H9 (cell line): ENCODE data around the gene MTURN. TPM values are rescaled to one million over a fixed set of nuclear protein-coding genes. Genes with fewer than 3 reads are reported as not detected.

Experiments
- DNase-seq: peaks from one replicate; pipeline ENCODE4 v3.0.0-alpha.2; 2017
- H2AFZ ChIP-seq: one replicate; pipeline ENCODE4 v1.6.1; 2013; ENCODE audit warnings: mild to moderate bottlenecking, low read length, control low read depth, moderate library complexity
- H2AK5ac ChIP-seq: 2 replicates; pipeline ENCODE4 v1.6.1; 2013; ENCODE audit warnings: low read length, control low read depth, mixed read lengths; ENCODE audit not compliant: insufficient read length
- H2BK120ac ChIP-seq: one replicate; pipeline ENCODE4 v1.6.1; 2013; ENCODE audit warnings: low read depth, mild to moderate bottlenecking, low read length, control low read depth, inconsistent platforms; ENCODE audit not compliant: poor library complexity, severe bottlenecking
- H2BK12ac ChIP-seq: 2 replicates; pipeline ENCODE4 v1.6.1; 2013; ENCODE audit warnings: low read length, control low read depth, mixed read lengths, low read depth; ENCODE audit not compliant: insufficient read length
- H2BK15ac ChIP-seq: 2 replicates; pipeline ENCODE4 v1.6.1; 2013; ENCODE audit warnings: low read depth, low read length, control low read depth
- H2BK20ac ChIP-seq: one replicate; pipeline ENCODE4 v1.6.1; 2013; ENCODE audit warnings: low read depth, mild to moderate bottlenecking, low read length, control low read depth, inconsistent platforms; ENCODE audit not compliant: poor library complexity, severe bottlenecking
- H2BK5ac ChIP-seq: 2 replicates; pipeline ENCODE4 v1.6.1; 2013; ENCODE audit warnings: low read length, control low read depth, mixed read lengths; ENCODE audit not compliant: insufficient read length
- H3K14ac ChIP-seq: 2 replicates; pipeline ENCODE4 v1.6.1; 2013; ENCODE audit warnings: low read length, control low read depth; ENCODE audit not compliant: insufficient read depth
- H3K18ac ChIP-seq: 2 replicates; pipeline ENCODE4 v1.6.1; 2013; ENCODE audit warnings: low read depth, mild to moderate bottlenecking, mixed read lengths, low read length, control low read depth; ENCODE audit not compliant: insufficient read length
- H3K23ac ChIP-seq: 2 replicates; pipeline ENCODE4 v1.6.1; 2013; ENCODE audit warnings: low read length, control low read depth, mixed read lengths, low read depth; ENCODE audit not compliant: insufficient read length
- H3K23me2 ChIP-seq: 2 replicates; pipeline ENCODE4 v1.6.1; 2013; ENCODE audit warnings: low read depth, mild to moderate bottlenecking, mixed read lengths, low read length, control low read depth; ENCODE audit not compliant: insufficient read length, poor library complexity, severe bottlenecking
- H3K27ac ChIP-seq: 2 replicates; pipeline ENCODE4 v1.5.1; 2013; ENCODE audit warnings: low read length, control low read depth, mixed read lengths, low read depth; ENCODE audit not compliant: insufficient read length
- H3K27me3 ChIP-seq: 2 replicates; pipeline ENCODE4 v1.6.1; 2013; ENCODE audit warnings: low read length, control low read depth, inconsistent platforms; ENCODE audit not compliant: insufficient read depth
- H3K4ac ChIP-seq: 2 replicates; pipeline ENCODE4 v1.6.1; 2013; ENCODE audit warnings: low read depth, mild to moderate bottlenecking, control low read depth, inconsistent platforms, low read length, moderate library complexity
- H3K4me1 ChIP-seq: 2 replicates; pipeline ENCODE4 v1.6.1; 2013; ENCODE audit warnings: low read length, control low read depth, inconsistent platforms; ENCODE audit not compliant: insufficient read depth
- H3K4me2 ChIP-seq: 2 replicates; pipeline ENCODE4 v1.6.1; 2013; ENCODE audit warnings: low read length, control low read depth, mixed read lengths; ENCODE audit not compliant: insufficient read length, insufficient read depth
- H3K56ac ChIP-seq: 2 replicates; pipeline ENCODE4 v1.6.1; 2013; ENCODE audit warnings: low read depth, mild to moderate bottlenecking, mixed read lengths, low read length, control low read depth; ENCODE audit not compliant: insufficient read length
- H3K79me1 ChIP-seq: 2 replicates; pipeline ENCODE4 v1.6.1; 2013; ENCODE audit warnings: low read depth, mild to moderate bottlenecking, moderate library complexity, low read length, control low read depth, inconsistent platforms; ENCODE audit not compliant: insufficient read depth, poor library complexity, severe bottlenecking
- H3K79me2 ChIP-seq: 2 replicates; pipeline ENCODE4 v1.6.1; 2013; ENCODE audit warnings: low read length, control low read depth, inconsistent platforms; ENCODE audit not compliant: insufficient read depth
- H3K9ac ChIP-seq: 2 replicates; pipeline ENCODE4 v1.6.1; 2013; ENCODE audit warnings: low read length, control low read depth, mixed read lengths; ENCODE audit not compliant: insufficient read length; ENCODE audit errors: extremely low read depth
- H3K9me3 ChIP-seq: one replicate; pipeline ENCODE4 v1.6.1; 2013; ENCODE audit warnings: low read depth, low read length, inconsistent platforms; ENCODE audit not compliant: control insufficient read depth
- H3T11ph ChIP-seq: one replicate; pipeline ENCODE4 v1.6.1; 2013; ENCODE audit warnings: mild to moderate bottlenecking, low read length, control low read depth, inconsistent platforms
- H4K20me1 ChIP-seq: one replicate; pipeline ENCODE4 v1.6.1; 2013; ENCODE audit not compliant: control insufficient read depth, insufficient read length, insufficient read depth
- H4K5ac ChIP-seq: 2 replicates; pipeline ENCODE4 v1.6.1; 2013; ENCODE audit warnings: low read depth, mild to moderate bottlenecking, mixed read lengths, low read length, control low read depth; ENCODE audit not compliant: insufficient read length
- H4K8ac ChIP-seq: replicated peaks from 2 replicates; pipeline ENCODE4 v1.6.1; 2013; ENCODE audit warnings: low read length, control low read depth, mixed read lengths, low read depth; ENCODE audit not compliant: insufficient read length
- H4K91ac ChIP-seq: 2 replicates; pipeline ENCODE4 v1.6.1; 2013; ENCODE audit warnings: low read depth, mild to moderate bottlenecking, moderate library complexity, mixed read lengths, low read length, control low read depth; ENCODE audit not compliant: insufficient read length
- H3K27ac Mint-ChIP-seq, 3 experiments: 2 replicates in 2 of 3; 3 replicates in 1 of 3; pipeline ENCODE4 v1.8.0; 2020 to 2021; ENCODE audit warnings: mixed read lengths in 3 of 3, mild to moderate bottlenecking in 1 of 3, moderate library complexity in 1 of 3
- H3K27me3 Mint-ChIP-seq: 2 replicates; pipeline ENCODE4 v1.8.0; 2021; ENCODE audit warnings: low read depth, mild to moderate bottlenecking, moderate library complexity, mixed read lengths
- H3K36me3 Mint-ChIP-seq, 3 experiments: 2 replicates in 2 of 3; 3 replicates in 1 of 3; pipeline ENCODE4 v1.8.0; 2020 to 2021; ENCODE audit warnings: low read depth in 3 of 3, mixed read lengths in 3 of 3; ENCODE audit not compliant: insufficient read depth in 1 of 3
- H3K4me1 Mint-ChIP-seq, 2 experiments: 2 replicates each; pipeline ENCODE4 v1.8.0; 2020; ENCODE audit warnings: mixed read lengths in 2 of 2
- H3K4me3 Mint-ChIP-seq, 2 experiments: 2 replicates in 1 of 2; 3 replicates in 1 of 2; pipeline ENCODE4 v1.8.0; 2020 to 2021; ENCODE audit warnings: mild to moderate bottlenecking in 2 of 2, mixed read lengths in 2 of 2, moderate library complexity in 1 of 2
- H3K9me3 Mint-ChIP-seq, 2 experiments: 2 replicates in 1 of 2; 3 replicates in 1 of 2; pipeline ENCODE4 v1.8.0; 2020; ENCODE audit warnings: mild to moderate bottlenecking in 2 of 2, mixed read lengths in 2 of 2, moderate library complexity in 1 of 2
- CTCF ChIP-seq: fragments of 200-600 bp; sonication (generic); conservative IDR thresholded peaks from 3 replicates; pipeline ENCODE4 v1.8.0; 2021; ENCODE audit warnings: antibody characterized with exemption, mild to moderate bottlenecking
- WGBS: extraction: QIAGEN DNeasy Blood & Tissue Kit; methylation state at CpG from one replicate; pipeline ENCODE4 v1.1.7; 2013; ENCODE audit warnings: missing lambda C conversion rate, low lambda C conversion rate, mixed read lengths; ENCODE audit not compliant: insufficient read length; ENCODE audit errors: extremely low coverage; 5-methylcytosine and 5-hydroxymethylcytosine counted together
- total RNA-seq: library from RNA; stranded (reverse); gene quantifications from 2 replicates; pipeline ENCODE4 v1.2.1, GENCODE V29; 2021

The MTURN gene
- total RNA-seq, 1 experiment from 2014 or later, result 3.4 TPM

GRCh38 chr7:30180718-30181117, 45.9 kb downstream of the MTURN start:
- no peak overlapping the region for H3K4ac ChIP-seq
- no peaks in the 10 kb centered on the region for H3K4me1 ChIP-seq
- no peak overlapping the region for H2AFZ ChIP-seq
- H3K56ac ChIP-seq, result no peak overlapping the region
- Mint-ChIP-seq H3K4me1 (peaks cover 4 to 11% of the 10 kb centered on the region in 2 experiments; a peak in 3 of 4 replicates), H3K9me3 (0 out of 5 replicates have a peak, but pooled peaks cover 0 to 3% of the 10 kb centered on the region in 2 experiments), H3K4me3 (no peak overlapping the region), H3K36me3 (peaks cover 0 to 2% (median 0%) of the 10 kb centered on the region in 3 experiments; a peak in 2 of 7 replicates), H3K27ac (no peak overlapping the region), H3K27me3 (no peaks in the 10 kb centered on the region)
- no peak overlapping the region for H3T11ph ChIP-seq
- no peak overlapping the region for H4K8ac ChIP-seq
- H3K9me3 ChIP-seq, result no peaks in the 10 kb centered on the region
- no peak for DNase-seq
- no peaks in the 10 kb centered on the region for H3K23me2 ChIP-seq
- H3K23ac ChIP-seq, result no peak overlapping the region
- no peak for TF ChIP-seq CTCF
- WGBS, result no CpG with 5 or more reads among the region's 2 CpGs
- no peaks in the 10 kb centered on the region for H3K79me1 ChIP-seq
- H2AK5ac ChIP-seq, result no peak overlapping the region
- no peak overlapping the region for H3K18ac ChIP-seq
- no peak overlapping the region for H2BK20ac ChIP-seq
- no peak overlapping the region for H3K14ac ChIP-seq
- no peak overlapping the region for H3K9ac ChIP-seq
- H4K20me1 ChIP-seq, result no peaks in the 10 kb centered on the region
- no peaks in the 10 kb centered on the region for H3K79me2 ChIP-seq
- no peak overlapping the region for H2BK5ac ChIP-seq
- no peak overlapping the region for H3K4me2 ChIP-seq
- no peak overlapping the region for H4K91ac ChIP-seq
- H2BK12ac ChIP-seq, result no peak overlapping the region
- H2BK120ac ChIP-seq, result no peak overlapping the region
- no peak overlapping the region for H2BK15ac ChIP-seq
- H4K5ac ChIP-seq, result no peak overlapping the region
- no peaks in the 10 kb centered on the region for H3K27me3 ChIP-seq
- no peak overlapping the region for H3K27ac ChIP-seq
